ENCODE data around the gene CASD1.

CASD1 gene

DNA sequence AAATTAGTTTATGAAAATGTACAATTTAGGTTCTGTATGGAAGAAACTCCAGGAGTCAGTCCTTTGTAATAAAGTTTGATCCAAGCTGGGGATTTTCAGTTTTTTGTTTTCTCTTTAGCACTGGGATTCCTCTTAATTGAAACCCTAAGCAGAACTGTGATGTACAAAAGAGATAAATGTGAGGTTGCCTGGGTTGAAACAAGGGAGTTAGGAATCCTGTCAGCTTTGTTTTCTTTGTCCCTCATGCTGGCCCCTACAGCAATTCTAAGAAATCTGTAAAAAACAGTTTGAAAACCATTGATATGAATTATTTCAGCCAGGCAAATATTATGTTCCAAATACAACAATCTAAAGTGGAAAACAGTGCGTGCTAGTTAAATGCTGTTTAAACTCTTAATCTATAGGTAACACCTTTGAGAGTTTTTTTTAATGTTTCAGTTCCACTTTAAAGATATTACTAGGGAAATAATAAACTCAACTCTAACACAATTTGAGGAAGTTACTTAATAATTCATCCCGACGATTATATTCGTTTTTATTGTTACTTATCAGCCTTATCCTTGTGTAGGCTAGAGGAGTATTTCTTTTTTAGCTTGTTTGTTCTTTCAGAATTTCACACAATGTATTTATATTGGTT, 81.0 kb downstream of the CASD1 start:
- DNase-seq, result no peak

- no peak for DNase-seq
Measured at GRCh38 chr7:94591176-94591575, 81.6 kb downstream of the CASD1 start.

- no peak for DNase-seq
Measured at GRCh38 chr7:94594882-94595281, 85.3 kb downstream of the CASD1 start.

- DNase-seq, result no peak
Measured at GRCh38 chr7:94595717-94596116, 86.1 kb downstream of the CASD1 start.

- DNase-seq, result no peak
Measured at GRCh38 chr7:94600267-94600666, 90.7 kb downstream of the CASD1 start.

DNA sequence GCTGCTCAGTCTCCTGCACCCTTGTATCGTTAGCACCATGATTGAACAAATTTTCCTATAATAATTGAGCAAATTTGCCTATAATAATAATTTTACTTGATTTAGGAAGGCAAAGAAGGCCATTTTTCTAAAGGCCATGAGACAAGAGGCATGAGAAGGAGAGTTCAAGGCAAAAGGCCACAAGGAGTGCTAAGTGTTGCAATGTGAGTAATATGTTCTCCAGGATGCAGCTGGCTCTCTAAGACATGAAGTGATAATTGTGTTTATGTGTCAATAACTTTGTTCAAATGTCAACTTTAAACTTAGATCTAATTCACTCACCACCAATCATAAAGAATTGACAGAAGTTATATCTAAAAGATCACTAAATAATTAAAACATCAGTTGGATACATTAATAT, 92.6 kb downstream of the CASD1 start:
- no peak for DNase-seq

GRCh38 chr7:94605031-94605430, 95.4 kb downstream of the CASD1 start:
- DNase-seq, result no peak

Measured in NCI-H2171 (cell line).